RWPE2 (cell line): ENCODE measurements around the gene MTA3.

ENCODE experiments used
- ATAC-seq: fragments of 200-7000 bp; cut with Tn5 transposase; 3 replicates; pipeline ENCODE4 v1.9.1; 2021; ENCODE audit warnings: low read depth
- DNase-seq: peaks from one replicate; pipeline ENCODE4 v3.0.0-alpha.2; 2020; ENCODE audit warnings: low spot score
- H3K27ac ChIP-seq: fragments of 450-650 bp; 2 replicates; pipeline ENCODE4 v1.5.1; 2017; ENCODE audit warnings: mild to moderate bottlenecking; ENCODE audit not compliant: poor library complexity, severe bottlenecking
- H3K27me3 ChIP-seq: fragments of 250-450 bp; sonication (Bioruptor Pico); 2 replicates; pipeline ENCODE4 v1.5.1; 2021; ENCODE audit warnings: mild to moderate bottlenecking, moderate library complexity; ENCODE audit not compliant: insufficient read depth, poor library complexity, severe bottlenecking
- H3K36me3 ChIP-seq: fragments of 250-450 bp; sonication (Bioruptor Pico); 2 replicates; pipeline ENCODE4 v1.5.1; 2020; ENCODE audit warnings: low read depth, mild to moderate bottlenecking, moderate library complexity
- H3K4me1 ChIP-seq: fragments of 250-450 bp; sonication (Bioruptor Pico); 2 replicates; pipeline ENCODE4 v1.5.1; 2021; ENCODE audit warnings: mild to moderate bottlenecking, moderate library complexity; ENCODE audit not compliant: insufficient read depth, poor library complexity, severe bottlenecking
- H3K4me3 ChIP-seq: fragments of 250-450 bp; sonication (Bioruptor Pico); 2 replicates; pipeline ENCODE4 v1.5.1; 2021; ENCODE audit warnings: mild to moderate bottlenecking, moderate library complexity; ENCODE audit not compliant: severe bottlenecking
- H3K9me3 ChIP-seq: fragments of 250-450 bp; sonication (Bioruptor Pico); 2 replicates; pipeline ENCODE4 v1.5.1; 2021; ENCODE audit warnings: mild to moderate bottlenecking, moderate library complexity; ENCODE audit not compliant: severe bottlenecking
- CTCF ChIP-seq: fragments of 450-650 bp; IDR thresholded peaks from one replicate; pipeline ENCODE4 v1.5.1; 2017; ENCODE audit warnings: mild to moderate bottlenecking, moderate library complexity; ENCODE audit not compliant: poor library complexity, severe bottlenecking

Gene MTA3

GRCh38 chr2:42568401-42569115 lies at the start of gene MTA3:
TSS of gene MTA3 (plus strand) at chr2:42568632. CDS start at chr2:42568746, 114 bp downstream.
- H3K4me1 ChIP-seq: peaks cover 6% of the 10 kb centered on the region
- peak; percentile 74 for ATAC-seq

GRCh38 chr2:42519624-42520023 lies 48.8 kb upstream of the MTA3 start:
- no peak for TF ChIP-seq CTCF
- Histone ChIP-seq H3K27ac (no peak overlapping the region), H3K4me3 (no peak overlapping the region), H3K4me1 (no peaks in the 10 kb centered on the region), H3K27me3 (no peaks in the 10 kb centered on the region), H3K36me3 (no peaks in the 10 kb centered on the region), H3K9me3 (no peaks in the 10 kb centered on the region)
- DNase-seq (no peak), ATAC-seq (no peak)

More at GRCh38 chr2:42568401-42569115, at the start of gene MTA3:
- Histone ChIP-seq H3K27ac (peak within 1 kb of the TSS; percentile 42), H3K36me3 (peaks cover 29% of the 10 kb centered on the region), H3K27me3 (no peaks in the 10 kb centered on the region), H3K9me3 (no peaks in the 10 kb centered on the region), H3K4me3 (peak within 1 kb of the TSS; percentile 70)
- no peak for TF ChIP-seq CTCF
- DNase-seq: peak; percentile 52

- ATAC-seq (no peak), DNase-seq (no peak)
- Histone ChIP-seq H3K9me3 (no peaks in the 10 kb centered on the region), H3K4me3 (no peak overlapping the region), H3K36me3 (no peaks in the 10 kb centered on the region), H3K27me3 (no peaks in the 10 kb centered on the region), H3K4me1 (no peaks in the 10 kb centered on the region), H3K27ac (no peak overlapping the region)
- TF ChIP-seq CTCF: no peak
Measured at GRCh38 chr2:42522035-42522434, 46.4 kb upstream of the MTA3 start.

- no peak for DNase-seq
- ATAC-seq: no peak
- no peak for TF ChIP-seq CTCF
Measured at GRCh38 chr2:42523341-42523740, 45.1 kb upstream of the MTA3 start.

DNA sequence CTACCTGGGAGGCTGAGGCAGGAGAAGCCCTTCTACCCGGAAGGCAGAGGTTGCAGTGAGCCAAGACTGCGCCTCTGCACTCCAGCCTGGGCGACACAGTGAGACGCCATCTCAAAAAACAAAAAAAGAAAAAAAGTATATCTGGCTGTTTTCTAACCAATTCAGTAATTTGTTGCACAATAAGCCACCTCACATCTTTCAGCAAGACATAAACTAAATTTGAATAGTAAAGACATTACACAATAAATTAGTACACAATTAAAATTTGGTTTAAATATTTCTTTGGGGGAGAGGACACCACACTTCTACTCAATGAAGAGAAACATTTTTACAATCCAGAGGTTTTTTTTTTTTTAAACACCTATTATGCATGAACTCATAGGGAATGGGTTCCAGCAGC lies 36.0 kb upstream of the MTA3 start:
- no peak for DNase-seq
- H3K4me3 ChIP-seq: no peak overlapping the region
- TF ChIP-seq CTCF: no peak
- ATAC-seq: no peak
- H3K9me3 ChIP-seq: no peaks in the 10 kb centered on the region
- no peaks in the 10 kb centered on the region for H3K27me3 ChIP-seq
- no peaks in the 10 kb centered on the region for H3K36me3 ChIP-seq
- no peak overlapping the region for H3K27ac ChIP-seq
- no peaks in the 10 kb centered on the region for H3K4me1 ChIP-seq

More at GRCh38 chr2:42523341-42523740, 45.1 kb upstream of the MTA3 start:
- no peaks in the 10 kb centered on the region for H3K27me3 ChIP-seq
- no peaks in the 10 kb centered on the region for H3K36me3 ChIP-seq
- H3K9me3 ChIP-seq: no peaks in the 10 kb centered on the region
- H3K4me1 ChIP-seq: no peaks in the 10 kb centered on the region
- no peak overlapping the region for H3K4me3 ChIP-seq
- no peak overlapping the region for H3K27ac ChIP-seq
